GM12865 (cell line): Measurements from ENCODE around the gene EPHB1.
"Not testable (repeated sequence)": the region's sequence is repeated elsewhere in the genome, so short reads cannot be mapped to it uniquely, and the experiment has no call there.

ENCODE experiments used
- DNase-seq: peaks from one replicate; pipeline ENCODE4 v3.0.0; 2010; ENCODE audit warnings: low read depth
- H3K4me3 ChIP-seq: 2 replicates; pipeline ENCODE4 v1.5.1; 2011; ENCODE audit warnings: mild to moderate bottlenecking, low read depth, low read length, control low read depth
- CTCF ChIP-seq: IDR thresholded peaks from 2 replicates; pipeline ENCODE4 v1.5.1; 2011; ENCODE audit warnings: low read length, control low read depth, low read depth, inconsistent platforms; ENCODE audit not compliant: insufficient read depth; ENCODE audit errors: missing control alignments

The EPHB1 gene

DNA sequence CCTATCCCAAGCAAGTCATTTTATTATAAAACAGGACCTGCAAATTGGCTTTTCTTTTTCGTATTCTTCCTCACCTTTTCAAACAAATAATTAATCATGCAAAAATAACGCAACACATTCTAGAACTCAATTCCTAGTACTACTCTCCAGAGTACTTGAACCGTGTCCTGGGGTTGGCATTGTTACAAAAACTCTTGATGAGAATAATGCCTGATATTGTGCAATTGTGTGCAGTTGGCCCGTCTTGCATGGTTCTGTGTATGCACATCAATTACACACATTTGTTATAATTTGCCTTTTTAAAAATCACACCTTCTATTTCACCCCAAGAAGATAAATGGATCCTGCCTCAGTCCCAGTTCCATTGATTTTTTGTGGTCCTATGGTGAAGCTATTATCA, 205.4 kb downstream of the EPHB1 start:
- no peak overlapping the region for H3K4me3 ChIP-seq
- TF ChIP-seq CTCF: no peak
- no peak for DNase-seq

GRCh38 chr3:135005616-135006015, 210.6 kb downstream of the EPHB1 start:
- not testable (repeated sequence) for DNase-seq, H3K4me3 ChIP-seq

- DNase-seq: no peak
These were observed 212.5 kb downstream of the EPHB1 start for GRCh38 chr3:135007607-135008006.

DNA sequence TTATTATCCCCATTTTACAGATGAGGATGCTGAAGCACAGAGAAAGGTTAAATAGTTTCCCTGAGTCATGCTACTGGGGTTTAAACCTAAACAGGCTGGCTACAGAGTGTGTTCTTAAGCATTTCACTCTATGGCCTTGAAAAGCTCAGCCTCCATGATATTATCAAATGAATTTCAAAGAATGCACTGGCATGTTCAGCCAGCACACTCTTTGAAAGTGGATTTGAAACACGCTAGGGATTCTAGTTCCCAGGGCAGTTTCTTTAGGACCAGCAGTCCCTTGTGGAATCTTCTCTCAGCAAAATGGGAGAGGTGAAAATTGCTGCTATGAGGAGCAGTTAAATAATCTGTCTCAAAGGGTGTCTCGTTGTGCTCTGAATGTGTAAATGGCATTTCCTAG, 213.3 kb downstream of the EPHB1 start:
- DNase-seq: no peak
- no peak overlapping the region for H3K4me3 ChIP-seq
- no peak for TF ChIP-seq CTCF

More at GRCh38 chr3:135007607-135008006, 212.5 kb downstream of the EPHB1 start:
- no peak for TF ChIP-seq CTCF
- H3K4me3 ChIP-seq: no peak overlapping the region

DNA sequence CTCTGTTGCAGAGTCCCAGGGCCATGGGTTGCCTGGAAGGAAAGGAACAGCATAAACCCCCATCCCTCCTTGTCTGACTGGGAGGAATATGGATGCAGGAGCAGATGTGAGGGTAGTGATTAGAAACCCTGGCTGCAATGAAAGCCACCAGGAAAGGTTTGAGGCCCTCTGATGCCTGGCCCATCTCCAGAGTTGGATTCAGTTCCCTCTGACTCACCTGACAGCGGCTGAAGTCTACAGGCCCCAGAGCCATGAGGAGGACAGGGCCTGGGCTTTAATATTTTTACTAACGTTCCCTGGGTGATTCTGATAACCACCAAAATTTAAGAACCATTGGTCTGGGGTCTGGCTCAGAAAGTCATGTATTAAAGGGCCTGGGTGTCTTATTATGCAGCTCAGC, 214.0 kb downstream of the EPHB1 start:
- no peak overlapping the region for H3K4me3 ChIP-seq
- TF ChIP-seq CTCF: no peak
- DNase-seq: no peak

GRCh38 chr3:135012101-135012500, 217.0 kb downstream of the EPHB1 start:
- no peak for DNase-seq
- no peak overlapping the region for H3K4me3 ChIP-seq
- no peak for TF ChIP-seq CTCF

DNA sequence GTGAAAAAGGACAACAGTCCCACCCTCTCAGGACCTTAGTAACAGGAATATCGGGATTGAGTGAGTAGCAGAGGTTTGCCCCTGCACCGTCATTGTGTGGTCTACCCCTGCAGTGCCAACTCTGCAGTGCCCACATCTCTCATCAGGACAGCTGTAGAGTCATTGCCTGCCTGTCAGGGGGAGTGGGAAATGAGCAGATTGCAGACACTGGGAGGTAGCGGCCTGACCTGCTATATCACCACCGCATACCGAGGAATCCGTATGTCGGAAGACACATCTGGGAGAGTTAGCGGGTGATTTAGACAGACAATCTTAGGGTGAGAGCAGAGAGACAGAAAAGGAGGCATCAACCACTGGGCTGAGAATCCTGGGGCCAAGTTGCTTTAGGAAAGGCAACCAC, 218.1 kb downstream of the EPHB1 start:
- no peak for TF ChIP-seq CTCF
- no peak for DNase-seq
- H3K4me3 ChIP-seq: no peak overlapping the region

DNA sequence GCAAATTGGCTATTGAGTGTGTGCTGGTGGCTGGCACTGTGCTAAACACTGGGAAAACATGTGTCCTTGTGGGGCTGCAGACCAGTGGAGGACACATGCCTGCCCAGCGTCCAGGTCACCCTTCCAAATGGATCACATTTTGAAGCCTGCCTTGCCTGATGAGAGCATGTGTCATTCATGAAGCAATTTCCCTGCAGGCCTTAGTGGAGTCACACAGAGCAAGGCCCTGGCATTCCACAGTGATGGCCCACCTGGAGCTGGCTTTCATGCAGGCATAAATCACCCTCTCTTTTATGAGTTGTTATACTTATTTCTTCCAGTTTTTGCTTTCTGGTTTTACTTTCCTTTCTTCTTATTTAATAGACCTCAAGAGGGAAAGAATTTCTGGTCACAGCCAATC, 219.5 kb downstream of the EPHB1 start:
- no peak overlapping the region for H3K4me3 ChIP-seq
- no peak for TF ChIP-seq CTCF
- no peak for DNase-seq
